ENCODE measurements around the gene IL2.

- no peak for TF ChIP-seq CTCF (IDR thresholded peaks at IDR 0.05)
- TF ChIP-seq POLR2A (IDR thresholded peaks at IDR 0.05) = no peak
These were observed 18.7 kb upstream of the IL2 start for GRCh38 chr4:122475233-122475632.

Data from body of pancreas (tissue), 4 donors.